ENCODE data around the gene SSR2. TPM values are rescaled to one million over a fixed set of nuclear protein-coding genes. Genes with fewer than 3 reads are reported as not detected.
A peak's percentile ranks its signal among the peaks of the same experiment; 100 is the strongest.

SSR2 gene
- total and polyA plus RNA-seq, 4 donors: 93.1 to 264 (median 173) TPM

DNA sequence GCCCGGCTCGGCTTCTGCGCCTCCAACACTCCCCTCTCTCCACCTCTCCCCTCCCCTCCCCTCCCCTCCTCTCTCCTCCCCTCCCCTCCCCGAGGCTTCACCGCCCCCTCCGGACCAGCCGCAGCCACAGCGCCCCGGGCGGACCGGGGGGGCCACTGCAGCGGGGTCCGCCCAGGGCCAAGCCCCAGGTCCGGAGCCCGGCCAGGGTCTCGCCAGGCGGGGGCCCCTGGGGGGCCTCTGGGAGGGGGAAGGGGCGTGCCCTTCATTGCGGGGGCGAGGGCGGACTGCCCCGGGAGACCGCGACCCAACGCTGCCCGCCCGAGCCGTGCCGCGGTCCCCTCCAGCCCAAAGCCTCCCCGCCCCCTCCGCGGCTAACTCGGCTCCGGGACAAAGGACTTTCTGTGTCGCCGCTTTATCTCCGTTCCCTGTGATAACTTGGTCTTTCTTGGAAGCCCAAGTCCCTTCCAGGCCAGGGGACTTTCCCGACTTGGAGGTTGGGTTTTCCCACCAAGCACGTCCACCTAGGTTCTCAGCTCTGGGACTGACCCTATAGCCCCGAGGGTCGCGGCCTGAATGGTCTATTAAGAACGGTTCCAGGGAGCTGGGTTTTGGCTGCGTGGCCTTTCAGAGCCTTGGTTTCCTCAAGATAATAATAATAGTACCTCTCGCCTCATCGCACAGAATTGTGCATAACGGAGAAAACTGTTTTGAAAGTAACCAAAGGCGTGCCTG lies 33.2 kb upstream of the SSR2 start, which contains the start of gene UBQLN4:
UBQLN4 (minus strand) TSS at position 31 of the 732 bp plus-strand sequence. CDS start 97 bp downstream, outside the sequence.
- Histone ChIP-seq H3K4me3 (ENCODE audit: low read depth in 1 of 3, low read length in 3 of 3) (peak within 1 kb of the TSS; percentile 85 to 94 (median 94)), H3K9me3 (ENCODE audit: control insufficient read depth in 4 of 4, low read length in 3 of 4) (no peaks in the 10 kb centered on the region), H3K36me3 (ENCODE audit: control insufficient read depth in 4 of 4, insufficient read depth in 3 of 4, low read depth in 1 of 4, low read length in 3 of 4) (peaks cover 0 to 20% (median 11%) of the 10 kb centered on the region in 4 donors), H3K9ac (ENCODE audit: low read depth in 1 of 2, low read length in 2 of 2) (peak within 1 kb of the TSS; percentile 82 to 97), H3K4me1 (ENCODE audit: control insufficient read depth in 4 of 4, insufficient read depth in 4 of 4, low read length in 3 of 4) (peaks cover 0 to 22% (median 13%) of the 10 kb centered on the region in 4 donors), H3K27me3 (ENCODE audit: control insufficient read depth in 4 of 4, insufficient read depth in 4 of 4, low read length in 3 of 4) (no peaks in the 10 kb centered on the region), H3K27ac (ENCODE audit: low read depth in 1 of 2, low read length in 2 of 2) (peak within 1 kb of the TSS; percentile 94)
- under 1% methylated on average over 45 of the region's 49 CpGs for WGBS
- TF ChIP-seq HNF4A (conservative IDR thresholded peaks at IDR 0.05) (no peak), CTCF (IDR thresholded peaks at IDR 0.05; ENCODE audit: low read depth, low read length, missing input control) (peak; percentile 62), FOXA1 (IDR thresholded peaks at IDR 0.05) (no peak), YY1 (IDR thresholded peaks at IDR 0.05) (no peak), MAX (IDR thresholded peaks at IDR 0.05) (no peak)
- DNase-seq (ENCODE audit: low spot score): peak; percentile 81

- Histone ChIP-seq H3K36me3 (ENCODE audit: control insufficient read depth in 4 of 4, insufficient read depth in 3 of 4, low read depth in 1 of 4, low read length in 3 of 4) (peaks cover 1 to 22% (median 9%) of the 10 kb centered on the region in 4 donors), H3K9ac (ENCODE audit: low read depth in 1 of 2, low read length in 2 of 2) (peak overlapping the region in 1 of 2 donors; percentile 62), H3K27ac (ENCODE audit: low read depth in 1 of 2, low read length in 2 of 2) (peak overlapping the region; percentile 31 to 70), H3K9me3 (ENCODE audit: control insufficient read depth in 4 of 4, low read length in 3 of 4) (no peaks in the 10 kb centered on the region), H3K27me3 (ENCODE audit: control insufficient read depth in 4 of 4, insufficient read depth in 4 of 4, low read length in 3 of 4) (no peaks in the 10 kb centered on the region), H3K4me3 (ENCODE audit: low read depth in 1 of 3, low read length in 3 of 3) (peak overlapping the region; percentile 80 to 88 (median 85)), H3K4me1 (ENCODE audit: control insufficient read depth in 4 of 4, insufficient read depth in 4 of 4, low read length in 3 of 4) (peaks cover 0 to 22% (median 13%) of the 10 kb centered on the region in 4 donors)
- under 1% methylated on average over 58 of the region's 63 CpGs for WGBS
- peak in 1 of 2 donors; percentile 47 for TF ChIP-seq RAD21 (IDR thresholded peaks at IDR 0.05)
- no peak for TF ChIP-seq CTCF (IDR thresholded peaks at IDR 0.05; ENCODE audit: low read depth, low read length, missing input control)
- TF ChIP-seq SP1 (IDR thresholded peaks at IDR 0.05): peak; percentile 22
- DNase-seq (ENCODE audit: low spot score): peak; percentile 62
These were observed 32.4 kb upstream of the SSR2 start for GRCh38 chr1:156052862-156053767.

GRCh38 chr1:156051011-156051725 lies 30.4 kb upstream of the SSR2 start:
- no peaks in the 10 kb centered on the region for H3K9me3 ChIP-seq (ENCODE audit: control insufficient read depth in 4 of 4, low read length in 3 of 4)
- peaks cover 0 to 22% (median 13%) of the 10 kb centered on the region in 4 donors for H3K4me1 ChIP-seq (ENCODE audit: control insufficient read depth in 4 of 4, insufficient read depth in 4 of 4, low read length in 3 of 4)
- H3K27ac ChIP-seq (ENCODE audit: low read depth in 1 of 2, low read length in 2 of 2): no peak overlapping the region
- no peak overlapping the region for H3K4me3 ChIP-seq (ENCODE audit: low read depth in 1 of 3, low read length in 3 of 3)
- WGBS: 98% methylated on average over 7 of the region's 7 CpGs
- no peaks in the 10 kb centered on the region for H3K27me3 ChIP-seq (ENCODE audit: control insufficient read depth in 4 of 4, insufficient read depth in 4 of 4, low read length in 3 of 4)
- H3K36me3 ChIP-seq (ENCODE audit: control insufficient read depth in 4 of 4, insufficient read depth in 3 of 4, low read depth in 1 of 4, low read length in 3 of 4): peaks cover 1 to 20% (median 8%) of the 10 kb centered on the region in 4 donors
- DNase-seq (ENCODE audit: low spot score): no peak
- no peak overlapping the region for H3K9ac ChIP-seq (ENCODE audit: low read depth in 1 of 2, low read length in 2 of 2)
- no peak for TF ChIP-seq SP1 (IDR thresholded peaks at IDR 0.05)
- no peak for TF ChIP-seq EGR1 (IDR thresholded peaks at IDR 0.05; ENCODE audit: low read depth in 2 of 2)
- TF ChIP-seq JUND (IDR thresholded peaks at IDR 0.05): no peak
- TF ChIP-seq MAX (IDR thresholded peaks at IDR 0.05): no peak
- no peak for TF ChIP-seq HNF4A (conservative IDR thresholded peaks at IDR 0.05)
- no peak for TF ChIP-seq TAF1 (conservative IDR thresholded peaks at IDR 0.05)
- TF ChIP-seq NR2F2 (IDR thresholded peaks at IDR 0.05): no peak
- TF ChIP-seq RXRA (IDR thresholded peaks at IDR 0.05): no peak
- TF ChIP-seq RAD21 (IDR thresholded peaks at IDR 0.05): no peak
- TF ChIP-seq ATF3 (IDR thresholded peaks at IDR 0.05): no peak

Data from liver (tissue), 9 donors.